HepG2 (cell line): ENCODE results near the gene STPG4. TPM values are rescaled to one million over a fixed set of nuclear protein-coding genes. Genes with fewer than 3 reads are reported as not detected.

ENCODE experiments used
- ATAC-seq: fragments of 200-7000 bp; cut with Tn5 transposase; 3 replicates; pipeline ENCODE4 v1.9.1; 2020; ENCODE audit warnings: mild to moderate bottlenecking, moderate library complexity
- BruUV-seq: library from RNA; stranded (reverse); fragments of 400-500 nt; replicated peaks from 2 replicates; lab custom pipeline; 2021; lab: Mats Ljungman, UMichigan
- CTCF ChIA-PET: fragments of 300-600 bp; formaldehyde crosslinking; extraction: SDS; loops from one replicate; lab custom pipeline; 2021; ENCODE audit warnings: low total read pairs, inconsistent platforms, low intra/inter-chr PET ratio; lab: Yijun Ruan, JAX
- POLR2A ChIA-PET: fragments of 350-600 bp; sonication (Branson Sonifier 250); formaldehyde crosslinking; loops from one replicate; lab custom pipeline; 2020; ENCODE audit warnings: antibody characterized with exemption, inconsistent platforms; lab: Yijun Ruan, JAX
- DNase-seq: peaks from one replicate; pipeline ENCODE4 v3.0.0-alpha.2; 2015; ENCODE audit warnings: low spot score
- FAIRE-seq: peaks from 3 replicates; lab custom pipeline; 2011; peaks lifted over from hg19 to GRCh38; lab: Jason Lieb, UNC
- H2AFZ ChIP-seq: one replicate; pipeline ENCODE4 v1.6.1; 2011; ENCODE audit warnings: low read length, inconsistent platforms
- H3K27ac ChIP-seq: fragments of 300-600 bp; 3 replicates; pipeline ENCODE4 v1.8.0; 2011; ENCODE audit warnings: mixed run types, mild to moderate bottlenecking, mixed read lengths, low read length, inconsistent platforms; ENCODE audit not compliant: insufficient read depth; ENCODE audit errors: extremely low read length
- H3K27me3 ChIP-seq, 2 experiments: fragments of 200-600 bp in 1 of 2; 2 replicates in 1 of 2; 3 replicates in 1 of 2; pipeline versions ENCODE4 v1.6.0 to v1.8.0; 2011; ENCODE audit warnings: low read length in 2 of 2, mild to moderate bottlenecking in 2 of 2, moderate library complexity in 2 of 2, inconsistent platforms in 1 of 2; ENCODE audit not compliant: insufficient read depth in 2 of 2, control insufficient read depth in 1 of 2
- H3K36me3 ChIP-seq, 2 experiments: fragments of 200-600 bp in 1 of 2; replicated peaks in 1 of 2; 2 replicates in 1 of 2; 3 replicates in 1 of 2; pipeline versions ENCODE4 v1.5.1 to v1.8.0; 2011; ENCODE audit warnings: low read length in 2 of 2, inconsistent platforms in 1 of 2; ENCODE audit not compliant: insufficient read depth in 2 of 2, control insufficient read depth in 1 of 2
- H3K4me1 ChIP-seq: 2 replicates; pipeline ENCODE4 v1.5.1; 2012; ENCODE audit warnings: low read length, inconsistent platforms; ENCODE audit not compliant: insufficient read depth
- H3K4me2 ChIP-seq: 2 replicates; pipeline ENCODE4 v1.6.0; 2011; ENCODE audit warnings: low read depth, low read length, inconsistent platforms
- H3K4me3 ChIP-seq, 3 experiments: fragments of 200-600 bp in 1 of 3; sonication (generic), shearing (Covaris generic) in 1 of 3; replicated peaks in 1 of 3; 2 replicates each; pipeline ENCODE4 v1.5.1; 2011 to 2016; ENCODE audit warnings: low read length in 3 of 3, inconsistent platforms in 2 of 3, low read depth in 2 of 3, mild to moderate bottlenecking in 2 of 3, control low read depth in 1 of 3, mixed read lengths in 1 of 3; ENCODE audit not compliant: insufficient read depth in 1 of 3
- H3K79me2 ChIP-seq: one replicate; pipeline ENCODE4 v1.6.1; 2011; ENCODE audit warnings: low read length, inconsistent platforms; ENCODE audit not compliant: insufficient read depth
- H3K9ac ChIP-seq: 2 replicates; pipeline ENCODE4 v1.6.0; 2011; ENCODE audit warnings: mild to moderate bottlenecking, low read depth, low read length, inconsistent platforms; ENCODE audit not compliant: insufficient read depth
- H3K9me3 ChIP-seq: 2 replicates; pipeline ENCODE4 v1.5.1; 2012; ENCODE audit warnings: mild to moderate bottlenecking, low read length
- H4K20me1 ChIP-seq: 2 replicates; pipeline ENCODE4 v1.6.0; 2011; ENCODE audit warnings: inconsistent platforms, mild to moderate bottlenecking, low read length, moderate library complexity; ENCODE audit not compliant: insufficient read depth
- ATAD3A ChIP-seq: sonication (generic); formaldehyde crosslinking; IDR thresholded peaks from 2 replicates; pipeline ENCODE4 v1.4.0; 2020; ENCODE audit warnings: missing genetic modification reagents
- ETV5 ChIP-seq: IDR thresholded peaks from 2 replicates; pipeline ENCODE4 v1.6.1; 2018; ENCODE audit warnings: missing biosample characterization, missing genetic modification reagents, inconsistent platforms, borderline replicate concordance
- GMEB1 ChIP-seq: sonication (generic); formaldehyde crosslinking; IDR thresholded peaks from 2 replicates; pipeline ENCODE4 v1.5.1; 2020; ENCODE audit warnings: missing genetic modification reagents, mild to moderate bottlenecking, borderline replicate concordance
- HES4 ChIP-seq: sonication (generic); formaldehyde crosslinking; IDR thresholded peaks from 2 replicates; pipeline ENCODE4 v1.9.0; 2021; ENCODE audit warnings: mild to moderate bottlenecking, missing genetic modification reagents, borderline replicate concordance
- ISL2 ChIP-seq: sonication (generic); formaldehyde crosslinking; IDR thresholded peaks from 2 replicates; pipeline ENCODE4 v1.5.0; 2020; ENCODE audit warnings: missing genetic modification reagents
- MTF2 ChIP-seq: sonication (generic); formaldehyde crosslinking; IDR thresholded peaks from 2 replicates; pipeline ENCODE4 v1.5.0; 2020; ENCODE audit warnings: missing genetic modification reagents, borderline replicate concordance
- MXD4 ChIP-seq: IDR thresholded peaks from 2 replicates; pipeline ENCODE4 v1.6.1; 2016; ENCODE audit warnings: mild to moderate bottlenecking, missing biosample characterization, missing genetic modification reagents
- NCOA2 ChIP-seq: sonication (generic); formaldehyde crosslinking; IDR thresholded peaks from 2 replicates; pipeline ENCODE4 v1.8.0; 2022; ENCODE audit warnings: inconsistent platforms
- RBAK ChIP-seq: sonication (generic); formaldehyde crosslinking; IDR thresholded peaks from 2 replicates; pipeline ENCODE4 v1.5.1; 2020; ENCODE audit warnings: mild to moderate bottlenecking, missing genetic modification reagents
- SAFB2 ChIP-seq: sonication (generic); formaldehyde crosslinking; IDR thresholded peaks from 2 replicates; pipeline ENCODE4 v1.5.1; 2020; ENCODE audit warnings: missing genetic modification reagents, low read depth, mild to moderate bottlenecking, borderline replicate concordance
- ZKSCAN5 ChIP-seq: sonication (generic); formaldehyde crosslinking; IDR thresholded peaks from 2 replicates; pipeline ENCODE4 v1.5.1; 2020; ENCODE audit warnings: mild to moderate bottlenecking, missing genetic modification reagents
- ZNF280D ChIP-seq: sonication (generic); formaldehyde crosslinking; IDR thresholded peaks from 2 replicates; pipeline ENCODE4 v1.5.1; 2020; ENCODE audit warnings: mild to moderate bottlenecking, missing genetic modification reagents
- ZNF382 ChIP-seq: sonication (generic); formaldehyde crosslinking; IDR thresholded peaks from 2 replicates; pipeline ENCODE4 v1.5.0; 2020; ENCODE audit warnings: missing genetic modification reagents, mild to moderate bottlenecking, borderline replicate concordance
- ZSCAN5A ChIP-seq: sonication (generic); formaldehyde crosslinking; IDR thresholded peaks from 2 replicates; pipeline ENCODE4 v1.8.0; 2022; ENCODE audit warnings: mild to moderate bottlenecking, missing genetic modification reagents, borderline replicate concordance
- WGBS: methylation state at CpG from one replicate; pipeline ENCODE4 v1.1.6; 2017; ENCODE audit warnings: low lambda C conversion rate; 5-methylcytosine and 5-hydroxymethylcytosine counted together
- in situ Hi-C: cut with HindIII; loops from 2 replicates; pipeline ENCODE4 v1.10.0; 2017; ENCODE audit warnings: low pct_unique_long_range_greater_than_20kb; ENCODE audit not compliant: extremely low pct_ligation_motif_present
- intact Hi-C: fragments of 100-400 bp; cut with micrococcal nuclease; formaldehyde crosslinking; loops from one replicate; pipeline ENCODE4 v1.10.0; 2022; ENCODE audit not compliant: unreplicated experiment
- polyA plus RNA-seq, 8 experiments: library from polyadenylated mRNA; depleted of rRNA in 3 of 8; stranded (reverse) in 7 of 8; unstranded in 1 of 8; fragments of >200 nt; fragmentation: Illumina TruSeq in 4 of 8; extraction: Trizol in 4 of 8; gene quantifications; 2 replicates each; pipeline versions ENCODE4 v1.2.1 to v1.2.3, GENCODE V29; 2011 to 2016; ENCODE audit warnings: low read depth in 4 of 8, missing spikeins in 1 of 8, mixed read lengths in 1 of 8; ENCODE audit not compliant: insufficient read depth in 1 of 8
- total RNA-seq, 5 experiments: library from RNA; depleted of rRNA; stranded (reverse); fragments of >200 nt; fragmentation: Illumina TruSeq; extraction: Trizol; gene quantifications; 2 replicates each; pipeline ENCODE4 v1.2.3, GENCODE V29; 2016; ENCODE audit warnings: low read depth in 1 of 5
- TF ChIP-seq, protein P1 (sequence below): sonication (generic); formaldehyde crosslinking; conservative IDR thresholded peaks from 2 replicates; pipeline ENCODE4 v1.4.0; 2020; ENCODE audit warnings: missing genetic modification reagents

The STPG4 gene
- total and polyA plus RNA-seq, 2 of the 13 experiments (the other 11 are each of a cell fraction or from before 2014, with no cell fraction given) = 0.11 to 0.15 TPM

- Histone ChIP-seq H3K27ac (no peak overlapping the region), H3K27me3 (peaks cover 0 to 21% of the 10 kb centered on the region in 2 experiments; a peak in 3 of 5 replicates), H3K4me2 (no peak overlapping the region), H3K79me2 (peaks cover 19% of the 10 kb centered on the region), H3K4me3 (no peak overlapping the region), H4K20me1 (peaks cover 11% of the 10 kb centered on the region), H3K4me1 (peaks cover 15% of the 10 kb centered on the region), H2AFZ (no peak overlapping the region), H3K36me3 (no peaks in the 10 kb centered on the region), H3K9ac (no peak overlapping the region), H3K9me3 (no peaks in the 10 kb centered on the region)
- intact Hi-C loops = no loop called here
- WGBS = 74% methylated on average over 6 of the region's 6 CpGs
- no peak for DNase-seq
- in situ Hi-C loops = no loop called here
- FAIRE-seq = no peak
- ChIA-PET POLR2A (interaction anchor here (0.6 kb wide), 1 partner anchor 84 kb away, joined by 3 read pairs; no protein-coding TSS in a partner anchor), CTCF (no interaction called here)
- BruUV-seq = no TSS peak
- no peak for ATAC-seq
- TF ChIP-seq ATAD3A (no peak), ETV5 (CRISPR knock-in tag) (no peak), MTF2 (CRISPR knock-in tag) (no peak), ZNF280D (CRISPR knock-in tag) (no peak), HES4 (CRISPR knock-in tag) (no peak), ISL2 (CRISPR knock-in tag) (no peak), ZNF382 (CRISPR knock-in tag) (no peak), RBAK (CRISPR knock-in tag) (no peak), MXD4 (CRISPR knock-in tag) (no peak), ZSCAN5A (no peak), GMEB1 (CRISPR knock-in tag) (no peak), ZKSCAN5 (CRISPR knock-in tag) (no peak), NCOA2 (CRISPR knock-in tag) (no peak), SAFB2 (CRISPR knock-in tag) (no peak)
- TF ChIP-seq, protein P1, sequence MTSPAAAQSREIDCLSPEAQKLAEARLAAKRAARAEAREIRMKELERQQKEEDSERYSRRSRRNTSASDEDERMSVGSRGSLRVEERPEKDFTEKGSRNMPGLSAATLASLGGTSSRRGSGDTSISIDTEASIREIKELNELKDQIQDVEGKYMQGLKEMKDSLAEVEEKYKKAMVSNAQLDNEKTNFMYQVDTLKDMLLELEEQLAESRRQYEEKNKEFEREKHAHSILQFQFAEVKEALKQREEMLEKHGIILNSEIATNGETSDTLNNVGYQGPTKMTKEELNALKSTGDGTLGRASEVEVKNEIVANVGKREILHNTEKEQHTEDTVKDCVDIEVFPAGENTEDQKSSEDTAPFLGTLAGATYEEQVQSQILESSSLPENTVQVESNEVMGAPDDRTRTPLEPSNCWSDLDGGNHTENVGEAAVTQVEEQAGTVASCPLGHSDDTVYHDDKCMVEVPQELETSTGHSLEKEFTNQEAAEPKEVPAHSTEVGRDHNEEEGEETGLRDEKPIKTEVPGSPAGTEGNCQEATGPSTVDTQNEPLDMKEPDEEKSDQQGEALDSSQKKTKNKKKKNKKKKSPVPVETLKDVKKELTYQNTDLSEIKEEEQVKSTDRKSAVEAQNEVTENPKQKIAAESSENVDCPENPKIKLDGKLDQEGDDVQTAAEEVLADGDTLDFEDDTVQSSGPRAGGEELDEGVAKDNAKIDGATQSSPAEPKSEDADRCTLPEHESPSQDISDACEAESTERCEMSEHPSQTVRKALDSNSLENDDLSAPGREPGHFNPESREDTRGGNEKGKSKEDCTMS = no peak
Measured at GRCh38 chr2:47179388-47179787, 24.3 kb upstream of the STPG4 start.
